ENCODE measurements around the gene TRANK1.
"Not testable (repeated sequence)": the region's sequence is repeated elsewhere in the genome, so short reads cannot be mapped to it uniquely, and the experiment has no call there.

TRANK1 gene

DNA sequence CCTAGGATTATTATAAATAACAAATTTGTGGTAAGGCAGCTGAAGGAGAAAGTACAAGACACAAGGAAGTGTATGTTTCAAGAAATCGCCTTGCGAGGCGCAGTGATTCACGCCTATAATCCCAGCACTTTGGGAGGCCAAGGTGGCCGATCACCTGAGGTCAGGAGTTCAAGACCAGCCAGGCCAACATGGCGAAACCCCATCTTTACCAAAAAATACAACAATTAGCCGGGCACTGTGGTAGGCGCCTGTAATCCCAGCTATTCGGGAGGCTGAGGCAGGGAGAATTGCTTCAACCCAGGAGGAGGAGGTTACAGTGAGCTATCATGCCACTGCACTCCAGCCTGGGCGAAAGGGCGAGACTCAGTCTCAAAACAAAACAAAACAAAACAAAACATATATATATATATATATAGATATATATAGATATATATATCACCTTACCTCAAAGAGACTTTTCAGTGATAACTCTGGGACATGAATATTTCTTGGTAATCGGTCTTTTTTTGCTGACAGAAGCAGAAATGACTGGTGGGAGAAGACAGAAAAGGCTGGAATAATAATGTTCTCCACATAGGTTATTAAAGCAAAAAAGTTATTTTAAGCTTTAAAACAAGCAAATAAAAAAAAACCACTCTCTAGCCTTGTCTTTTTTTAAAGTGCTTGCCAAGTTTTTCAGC lies 52.3 kb downstream of the TRANK1 start:
- DNase-seq (ENCODE audit: low read depth in 2 of 2): no peak

DNA sequence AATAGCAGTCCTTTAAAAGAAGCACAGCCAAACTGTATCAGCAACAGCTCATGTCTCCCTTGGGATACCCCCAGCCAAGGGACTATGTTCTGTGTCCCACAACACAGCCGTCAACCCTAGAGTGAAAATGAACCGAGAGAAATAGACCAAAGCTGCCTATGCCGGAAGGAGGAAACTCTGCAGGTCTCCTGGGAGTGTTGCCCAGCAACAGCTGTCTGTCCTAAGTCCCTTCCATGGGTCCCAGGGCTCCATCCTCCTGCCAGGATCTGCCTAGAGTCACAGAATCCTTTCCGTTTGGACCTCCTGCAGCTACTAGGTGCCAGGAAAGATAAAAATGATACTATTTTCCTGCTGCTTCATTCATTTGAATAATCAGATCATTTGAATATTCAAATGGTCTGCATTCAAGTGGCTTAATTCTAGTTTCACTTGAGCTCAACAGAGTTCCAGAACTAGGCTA lies 53.1 kb downstream of the TRANK1 start:
- DNase-seq (ENCODE audit: low read depth in 2 of 2): no peak

DNA sequence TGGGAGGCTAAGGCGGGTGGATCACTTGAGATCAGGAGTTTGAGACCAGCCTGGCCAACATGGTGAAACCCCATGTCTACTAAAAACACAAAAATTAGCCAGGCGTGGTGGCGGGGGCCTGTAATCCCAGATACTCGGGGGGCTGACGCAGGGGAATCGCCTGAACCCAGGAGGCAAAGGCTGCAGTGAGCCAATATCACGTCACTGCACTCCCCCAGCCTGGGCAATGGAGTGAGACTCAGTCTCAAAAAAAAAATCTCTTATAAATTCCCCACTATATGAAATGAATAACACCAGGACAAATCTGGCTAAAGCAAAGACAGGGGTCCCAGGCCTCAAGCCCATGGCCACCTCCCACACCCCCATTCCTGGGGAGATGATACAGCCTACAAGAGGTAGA lies 53.8 kb downstream of the TRANK1 start:
- not testable (repeated sequence) for DNase-seq (ENCODE audit: low read depth in 2 of 2)

DNA sequence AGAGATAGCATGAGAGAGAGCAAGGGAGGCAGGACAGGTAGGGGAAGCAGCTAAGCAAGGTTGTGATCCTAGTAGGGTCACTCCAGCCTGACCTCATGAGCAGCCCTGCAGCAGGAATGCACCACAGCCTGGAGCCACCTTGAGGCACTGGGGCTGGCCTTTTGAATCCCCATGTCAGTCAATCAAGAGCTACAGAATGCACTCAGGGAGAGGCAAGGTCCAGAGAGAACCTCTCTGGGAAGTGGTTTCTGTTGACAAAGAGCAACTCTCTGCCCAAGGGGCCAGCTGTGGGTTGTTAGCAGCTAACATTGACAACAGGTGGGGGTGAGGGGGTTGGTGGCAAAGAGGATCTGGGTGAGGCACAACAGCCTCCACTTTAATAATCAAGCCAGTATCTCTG lies 54.6 kb downstream of the TRANK1 start:
- DNase-seq (ENCODE audit: low read depth in 2 of 2): no peak

DNA sequence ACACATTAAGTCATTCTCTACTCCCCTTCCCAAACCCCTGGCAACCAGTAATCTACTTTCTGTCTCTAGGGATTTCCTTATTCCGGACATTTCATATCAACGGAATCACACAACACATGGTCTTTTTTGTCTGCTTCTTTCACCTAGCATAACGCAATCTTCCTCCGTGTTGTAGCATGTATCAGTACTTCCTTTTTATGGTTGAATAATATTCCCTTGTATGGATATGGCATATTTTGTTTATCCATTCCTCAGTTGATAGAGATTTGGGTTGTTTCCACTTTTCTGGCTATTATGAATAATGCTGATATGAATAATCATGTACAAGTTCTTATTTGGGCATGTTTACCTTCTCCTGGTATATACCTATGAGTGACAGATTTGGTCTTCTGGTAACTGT lies 63.1 kb downstream of the TRANK1 start:
- no peak for DNase-seq (ENCODE audit: low read depth in 2 of 2)

DNA sequence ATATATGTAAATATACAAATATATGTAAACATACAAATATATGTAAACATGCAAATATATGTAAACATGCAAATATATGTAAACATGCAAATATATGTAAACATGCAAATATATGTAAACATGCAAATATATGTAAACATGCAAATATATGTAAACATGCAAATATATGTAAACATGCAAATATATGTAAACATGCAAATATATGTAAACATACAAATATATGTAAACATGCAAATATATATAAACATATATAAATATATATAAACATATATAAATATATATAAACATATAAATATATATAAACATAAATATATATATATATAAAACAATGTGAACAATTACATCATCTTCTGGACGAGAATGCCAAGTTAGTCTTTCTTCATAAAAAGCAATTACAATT lies 65.0 kb downstream of the TRANK1 start:
- DNase-seq (ENCODE audit: low read depth in 2 of 2): not testable (repeated sequence)

DNA sequence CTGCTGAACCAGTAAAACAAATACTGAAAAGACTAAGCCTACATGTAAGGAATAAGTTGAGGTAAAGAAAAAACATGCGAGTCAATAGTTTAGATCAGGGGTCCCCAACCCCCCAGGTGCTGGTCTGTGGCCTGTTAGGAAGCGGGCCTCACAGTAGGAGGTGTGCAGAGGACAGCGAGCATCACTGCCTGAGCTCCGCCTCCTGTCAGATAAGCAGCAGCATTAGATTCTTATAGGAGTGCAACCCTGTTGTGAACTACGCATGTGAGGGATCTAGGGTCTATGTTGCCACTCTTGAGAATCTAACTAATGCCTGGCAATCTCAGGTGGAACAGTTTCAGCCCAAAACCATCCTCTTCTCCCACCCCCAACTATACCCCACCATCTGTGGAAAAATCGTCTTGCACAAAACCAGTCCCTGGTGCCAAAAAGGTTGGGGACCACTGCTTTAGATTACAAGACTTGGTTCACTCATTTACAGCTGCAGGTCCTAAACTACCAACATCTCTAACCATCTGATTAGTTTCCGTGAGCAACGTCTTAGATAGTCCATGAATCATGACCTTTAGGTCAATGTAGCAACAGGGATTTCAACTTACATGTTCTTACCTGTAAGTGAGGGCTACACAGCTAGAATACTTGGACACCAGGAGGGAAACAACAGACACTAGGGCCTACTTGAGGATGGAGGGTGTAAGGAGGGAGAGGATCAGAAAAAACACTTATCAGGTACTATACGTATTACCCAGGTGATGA lies 66.7 kb downstream of the TRANK1 start:
- DNase-seq (ENCODE audit: low read depth in 2 of 2): no peak

DNA sequence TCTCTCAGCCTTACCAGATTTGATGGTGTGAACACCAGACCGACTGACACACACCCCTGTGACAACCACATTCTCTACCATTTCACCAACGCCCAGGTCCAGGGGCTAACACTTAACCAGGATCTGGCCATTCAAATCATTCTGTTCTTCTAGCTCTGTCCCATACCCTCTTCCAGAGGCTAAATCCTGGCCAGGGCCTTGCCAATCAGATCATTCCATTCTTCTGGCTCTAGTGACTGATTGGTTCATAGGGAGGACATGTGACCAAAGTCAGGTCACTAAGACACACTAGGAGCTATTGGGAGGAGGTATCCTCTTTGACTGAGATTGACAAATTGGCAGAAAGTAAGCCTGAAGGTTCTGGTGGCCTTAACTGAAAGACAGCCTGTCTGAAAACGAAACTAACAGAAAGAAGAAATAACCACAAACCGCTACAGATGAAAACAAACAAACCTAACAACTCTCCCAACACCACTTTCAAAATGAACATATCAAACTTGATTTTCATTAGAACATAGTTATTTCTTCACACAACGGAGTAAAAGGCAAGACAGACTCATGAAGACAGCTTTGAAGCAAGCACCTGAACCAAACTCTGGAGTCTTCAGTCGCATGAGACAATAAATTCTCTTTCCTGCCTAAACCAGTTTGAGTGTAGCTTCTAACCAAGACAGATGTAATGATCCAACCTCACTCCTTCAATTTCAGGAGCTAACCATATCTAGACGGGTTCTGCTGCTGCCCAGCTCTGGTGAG lies 68.5 kb downstream of the TRANK1 start:
- no peak for DNase-seq (ENCODE audit: low read depth in 2 of 2)

DNA sequence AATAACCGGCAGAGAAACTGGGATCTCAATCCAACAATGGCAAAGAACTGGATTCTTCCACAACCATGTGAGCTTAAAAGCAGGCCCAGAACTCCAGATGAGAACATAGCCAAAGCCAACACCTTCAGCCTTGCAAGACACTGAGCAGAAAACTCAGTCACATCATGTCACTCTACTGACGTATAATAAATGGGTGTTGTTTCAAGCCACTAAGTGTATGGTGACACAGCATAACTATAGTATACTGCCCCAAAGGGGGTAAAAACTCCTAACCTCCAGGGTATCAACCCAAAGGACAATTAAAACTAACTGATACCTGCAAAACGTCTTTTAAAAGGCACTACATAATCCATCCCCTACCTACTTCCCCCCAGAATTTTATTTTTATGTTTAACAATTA lies 69.5 kb downstream of the TRANK1 start:
- no peak for DNase-seq (ENCODE audit: low read depth in 2 of 2)

DNA sequence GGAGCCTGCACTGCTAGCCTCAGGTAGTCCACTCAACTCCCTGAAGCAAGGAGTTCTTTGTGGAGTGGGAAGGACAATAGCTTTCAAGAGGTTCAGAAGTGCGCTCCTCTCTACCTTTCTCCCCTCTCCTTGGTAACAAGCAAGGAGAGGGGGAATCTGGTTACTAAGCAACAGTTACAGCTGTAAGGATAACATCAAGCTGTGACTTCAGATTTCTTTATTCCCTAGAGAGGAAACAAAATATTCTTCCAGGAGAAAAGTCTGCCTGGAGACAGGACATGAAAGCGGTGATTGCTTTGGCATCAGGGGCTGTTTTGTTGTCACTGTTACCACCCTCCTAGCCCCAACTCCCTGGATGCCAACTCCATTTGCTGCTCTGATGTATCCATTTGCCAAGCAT lies 70.4 kb downstream of the TRANK1 start:
- DNase-seq (ENCODE audit: low read depth in 2 of 2): no peak

DNA sequence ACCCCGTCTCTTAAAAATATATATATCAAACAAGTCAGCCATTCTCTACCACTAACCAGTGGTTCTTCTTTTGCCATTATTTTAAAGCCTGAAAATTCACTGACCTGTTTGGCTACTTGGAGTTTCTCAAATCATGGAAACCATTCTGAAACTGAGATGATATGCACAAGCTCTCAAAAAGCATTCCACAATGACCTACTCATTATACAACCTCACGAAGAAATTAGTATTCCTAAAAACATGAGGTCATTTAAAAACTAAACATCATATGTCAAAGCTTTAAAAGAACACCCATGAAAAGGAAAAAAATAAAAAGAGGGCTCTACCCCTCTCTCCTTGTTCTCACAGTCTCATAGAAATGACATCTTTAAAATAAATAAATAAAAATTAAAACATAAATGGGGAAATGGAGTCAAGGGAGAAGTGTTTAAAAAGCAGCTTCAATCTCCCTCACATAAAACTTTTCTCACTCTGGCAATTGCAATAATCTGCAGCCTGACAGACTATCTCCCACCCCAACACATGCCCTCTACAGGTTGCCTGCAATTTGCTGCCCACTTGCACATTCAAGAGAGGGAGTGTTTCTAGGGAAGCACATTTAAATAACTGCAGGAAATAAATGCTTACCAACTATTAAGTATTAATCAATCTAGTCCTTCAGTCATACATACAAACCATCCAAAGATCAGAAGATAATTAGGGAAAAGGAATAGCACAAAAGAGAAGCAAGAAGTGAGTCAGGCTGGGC lies 73.3 kb downstream of the TRANK1 start:
- no peak for DNase-seq (ENCODE audit: low read depth in 2 of 2)

DNA sequence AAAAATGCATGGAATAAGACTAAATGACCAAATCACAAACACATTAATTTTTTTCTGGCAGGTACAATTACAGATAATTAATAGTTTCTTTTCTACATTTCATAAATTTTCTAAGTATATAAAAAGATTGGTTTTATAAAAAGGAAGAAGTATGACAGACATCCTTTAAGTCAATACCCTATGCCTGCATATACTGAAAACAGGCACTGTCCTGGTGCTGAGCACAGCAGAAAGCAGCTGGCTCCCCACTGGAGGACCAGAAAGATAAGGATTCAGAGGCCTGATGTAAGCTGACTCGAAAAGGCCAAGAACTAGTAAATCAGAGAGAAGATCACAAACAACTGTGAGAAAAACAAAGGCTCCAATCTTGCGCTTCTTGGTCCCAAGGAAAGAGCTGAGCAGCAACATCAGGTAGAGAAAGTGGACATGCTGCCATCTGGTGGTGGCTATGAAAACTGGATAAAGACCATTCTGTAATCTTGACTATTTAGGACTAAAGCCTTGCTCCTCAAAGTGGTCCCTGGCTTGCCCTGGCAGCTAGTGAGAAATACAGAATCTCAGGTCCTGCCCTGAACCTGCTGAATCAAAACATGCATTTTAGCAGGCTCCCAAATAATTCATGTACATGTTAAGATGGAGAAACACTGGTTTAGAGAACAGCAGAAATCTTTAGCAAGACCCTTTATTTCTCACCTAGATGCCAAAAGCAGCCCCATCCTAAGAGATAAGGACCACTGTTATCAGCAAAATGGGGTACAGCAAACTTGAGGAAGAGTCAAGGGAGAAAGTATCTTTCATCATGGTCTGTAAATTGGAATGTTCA lies 76.0 kb downstream of the TRANK1 start:
- DNase-seq (ENCODE audit: low read depth in 2 of 2): peak; percentile 9 to 19

DNA sequence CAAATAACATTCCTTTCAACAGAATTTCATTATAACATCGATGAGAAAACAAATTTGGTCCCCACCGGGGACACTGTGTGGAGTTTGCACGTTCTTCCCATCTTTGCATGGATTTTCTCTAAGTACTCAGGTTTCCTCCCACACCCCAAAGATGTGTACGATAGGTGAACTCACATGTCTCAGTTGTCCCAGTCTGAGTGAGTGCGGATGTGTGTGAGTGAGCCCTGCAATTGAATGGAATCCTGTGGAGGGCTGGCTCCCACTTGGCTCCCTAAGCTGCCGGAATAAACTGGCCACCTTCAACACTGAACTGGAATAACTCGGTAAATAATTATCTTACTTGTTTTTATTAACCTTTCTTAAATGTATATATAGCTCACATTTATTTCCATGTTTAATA lies 77.0 kb downstream of the TRANK1 start:
- no peak for DNase-seq (ENCODE audit: low read depth in 2 of 2)

DNA sequence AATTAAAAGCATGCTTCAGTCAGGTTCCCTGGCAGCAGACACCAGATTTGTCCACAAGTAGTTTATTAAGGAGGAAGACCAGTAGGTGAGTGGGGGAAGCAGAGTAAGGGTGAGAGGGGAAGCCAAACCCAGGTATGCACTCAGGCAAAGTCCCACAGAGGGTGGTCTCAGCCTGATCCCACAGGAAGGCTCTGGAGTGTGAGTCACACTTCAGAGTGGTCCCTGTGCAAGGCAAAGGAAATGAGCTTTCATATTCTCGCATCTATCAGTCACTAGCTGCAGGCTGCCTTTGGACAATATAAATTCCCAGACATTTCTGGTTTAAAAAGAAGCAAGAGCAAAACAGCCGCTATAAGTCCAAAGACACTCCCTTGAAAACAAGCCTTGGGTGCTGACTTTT lies 78.5 kb downstream of the TRANK1 start:
- no peak for DNase-seq (ENCODE audit: low read depth in 2 of 2)

DNA sequence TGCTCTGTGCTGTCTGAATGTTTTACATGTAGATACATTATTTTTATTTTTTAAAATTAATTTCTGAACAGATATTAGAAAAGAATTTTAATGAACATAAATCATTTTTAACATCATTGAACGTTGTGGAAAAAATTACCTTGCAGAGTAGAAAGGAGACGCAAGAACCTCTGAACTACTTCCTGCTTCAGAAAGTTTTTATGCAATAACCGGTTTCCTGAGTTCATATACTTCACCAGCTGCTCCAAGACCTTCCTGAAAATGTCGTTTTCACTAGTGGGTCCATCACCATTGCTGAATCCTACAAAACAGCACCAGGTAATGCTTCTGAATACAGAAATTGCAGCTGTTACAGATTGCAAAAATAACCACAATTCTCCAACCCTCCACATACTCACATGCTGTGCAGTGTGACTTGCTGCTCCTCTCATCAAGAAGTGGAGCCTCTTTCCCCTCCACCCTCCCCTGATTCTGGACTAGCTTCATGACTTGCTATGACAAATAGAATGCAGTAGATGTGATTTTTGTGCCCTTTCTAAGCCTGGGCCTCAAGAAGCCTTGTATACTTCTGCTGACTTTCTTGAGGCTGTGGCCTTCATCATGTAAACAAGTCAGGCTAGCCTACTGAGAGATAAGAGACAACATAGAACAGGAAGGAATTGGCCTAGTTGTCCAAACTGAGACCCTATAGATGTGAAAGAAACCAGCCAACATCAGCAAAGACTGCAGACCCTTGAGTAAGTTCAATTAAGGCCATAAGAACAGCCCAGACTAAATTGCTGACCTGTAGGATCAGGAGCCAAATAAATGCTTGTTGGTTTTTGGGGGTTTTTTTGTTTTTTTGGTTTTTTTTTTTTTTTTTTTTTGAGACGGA lies 80.4 kb downstream of the TRANK1 start:
- no peak for DNase-seq (ENCODE audit: low read depth in 2 of 2)

DNA sequence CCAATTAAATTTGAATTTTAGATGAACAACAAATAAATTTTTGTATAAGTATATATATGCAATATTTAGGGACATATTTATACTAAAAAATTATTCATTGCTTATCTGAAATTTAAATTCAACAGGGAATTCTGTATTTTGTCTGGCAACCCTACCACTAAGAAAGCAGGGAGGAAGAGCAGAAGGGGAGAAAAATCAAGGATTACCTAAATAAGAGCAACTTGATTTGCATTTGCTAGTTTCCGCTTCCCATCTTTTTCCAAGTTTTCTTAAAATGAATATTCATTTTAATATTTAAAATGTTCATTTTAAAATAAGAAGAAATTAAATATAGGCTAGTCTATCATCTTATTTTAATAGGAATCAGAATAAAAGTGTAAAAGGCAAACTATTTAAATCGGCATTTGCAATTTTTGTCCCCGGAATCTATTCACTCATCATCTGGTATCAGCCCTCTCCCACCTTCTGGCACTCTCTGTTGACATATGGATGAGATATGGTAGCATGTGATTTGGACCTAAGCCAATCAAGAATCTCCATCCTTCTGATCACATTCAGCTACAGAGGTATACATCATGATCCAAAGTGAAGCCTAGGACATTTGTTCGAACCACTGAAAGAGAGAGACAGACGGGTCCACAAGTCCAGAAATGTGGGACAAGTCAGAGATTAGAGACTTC lies 82.6 kb downstream of the TRANK1 start:
- no peak for DNase-seq (ENCODE audit: low read depth in 2 of 2)

DNA sequence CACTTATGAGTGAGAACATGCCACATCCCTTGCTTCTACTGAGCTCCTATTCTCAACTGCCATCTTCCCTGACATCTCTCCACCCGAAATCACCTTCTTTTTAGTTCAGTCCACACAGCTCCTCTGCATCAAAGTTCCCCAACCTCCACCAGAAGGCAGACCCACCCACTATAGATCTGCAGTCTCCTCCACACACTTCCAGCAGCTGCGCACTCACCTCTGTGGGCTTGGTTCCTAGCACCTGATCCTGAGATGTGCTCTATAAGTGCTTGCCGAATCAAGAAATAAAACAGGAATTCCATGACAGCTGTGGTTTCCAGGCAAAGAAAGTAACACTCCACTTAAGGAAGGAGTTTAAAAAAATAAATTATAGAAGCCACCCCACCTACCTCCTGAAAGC lies 85.4 kb downstream of the TRANK1 start:
- no peak for DNase-seq (ENCODE audit: low read depth in 2 of 2)

DNA sequence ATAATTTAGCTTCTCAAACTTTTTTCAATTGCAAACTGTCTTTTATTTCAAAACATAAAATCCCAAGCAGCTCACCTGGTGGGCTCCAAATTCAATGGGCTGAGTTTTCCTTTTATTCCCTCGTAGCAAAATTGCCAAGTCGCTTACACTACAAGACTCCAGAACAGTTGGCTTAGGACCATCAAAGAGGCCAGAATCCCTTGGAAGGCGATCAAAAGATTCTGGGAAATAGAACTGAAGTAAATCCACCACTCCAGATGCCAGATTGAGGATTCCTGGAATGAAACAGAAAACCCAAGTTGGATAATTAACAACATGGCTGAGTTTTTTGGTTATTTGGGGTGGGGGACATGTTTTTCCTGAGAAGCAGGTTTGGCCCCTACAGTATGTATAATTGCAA lies 92.8 kb downstream of the TRANK1 start:
- DNase-seq (ENCODE audit: low read depth in 2 of 2): no peak

DNA sequence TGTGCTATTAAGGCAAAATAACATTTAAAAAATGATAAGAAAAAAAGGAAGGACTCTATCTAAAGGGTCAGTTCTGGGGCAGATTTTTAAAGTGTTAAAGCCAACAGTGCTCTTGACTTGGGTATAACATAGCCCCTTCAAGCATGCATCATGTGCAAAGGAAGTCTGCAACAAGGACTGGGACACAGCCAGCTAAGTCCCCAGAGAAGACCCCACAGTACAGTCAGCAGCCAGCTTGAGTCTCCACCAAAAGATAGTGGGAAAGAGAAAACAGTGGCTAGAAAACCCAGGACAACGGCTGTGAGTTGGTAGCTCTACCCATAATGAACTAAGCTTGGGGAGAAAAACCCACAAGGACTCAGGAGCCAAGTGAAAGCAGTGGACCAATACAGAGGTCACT lies 94.1 kb downstream of the TRANK1 start:
- DNase-seq (ENCODE audit: low read depth in 2 of 2): no peak

DNA sequence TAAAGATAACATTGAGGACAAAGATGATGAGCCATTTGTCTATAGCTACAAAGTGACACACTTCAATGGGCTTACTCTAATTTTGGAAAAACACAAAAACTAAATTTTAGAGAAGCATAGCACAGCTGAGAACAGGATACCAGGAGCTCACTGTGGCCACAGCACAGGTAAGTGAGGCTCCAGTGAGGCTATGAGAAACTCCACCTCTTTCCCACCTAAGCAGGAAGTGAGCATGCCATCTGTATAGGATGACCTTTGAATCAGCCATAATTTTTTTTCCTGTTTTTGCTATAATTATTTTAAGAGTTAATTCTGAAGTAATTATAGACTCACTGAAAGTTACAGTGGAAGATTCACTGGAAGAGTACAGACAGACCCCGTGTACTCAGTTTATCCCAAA lies 98.4 kb downstream of the TRANK1 start:
- no peak for DNase-seq (ENCODE audit: low read depth in 2 of 2)

All from stimulated activated CD8-positive, alpha-beta memory T cell treated with anti-CD3 and anti-CD28 coated beads, Interleukin-15, amount 100 ng/mL, for 48 hours (primary cell).